IPS-20b (cell line): ENCODE measurements around the gene TRIM15.

ENCODE experiments used
- H3K27ac ChIP-seq: one replicate; pipeline ENCODE4 v1.5.1; 2013; ENCODE audit warnings: low read length
- H3K27me3 ChIP-seq: 2 replicates; pipeline ENCODE4 v1.6.1; 2013; ENCODE audit warnings: mild to moderate bottlenecking, low read length, inconsistent platforms; ENCODE audit not compliant: insufficient read depth
- H3K36me3 ChIP-seq: 2 replicates; pipeline ENCODE4 v1.6.1; 2013; ENCODE audit warnings: low read depth, mild to moderate bottlenecking, inconsistent platforms, low read length, moderate library complexity; ENCODE audit not compliant: insufficient read depth
- H3K4me1 ChIP-seq: 2 replicates; pipeline ENCODE4 v1.6.1; 2013; ENCODE audit warnings: mild to moderate bottlenecking, control low read depth, inconsistent platforms, low read length, moderate library complexity; ENCODE audit not compliant: insufficient read depth
- H3K4me3 ChIP-seq: 2 replicates; pipeline ENCODE4 v1.5.1; 2013; ENCODE audit warnings: mild to moderate bottlenecking, low read length, inconsistent platforms
- H3K9ac ChIP-seq: 2 replicates; pipeline ENCODE4 v1.6.1; 2013; ENCODE audit warnings: low read depth, mild to moderate bottlenecking, inconsistent platforms, low read length, moderate library complexity
- H3K9me3 ChIP-seq: 2 replicates; pipeline ENCODE4 v1.6.1; 2013; ENCODE audit warnings: mild to moderate bottlenecking, low read depth, low read length, inconsistent platforms; ENCODE audit not compliant: insufficient read depth

The TRIM15 gene

DNA sequence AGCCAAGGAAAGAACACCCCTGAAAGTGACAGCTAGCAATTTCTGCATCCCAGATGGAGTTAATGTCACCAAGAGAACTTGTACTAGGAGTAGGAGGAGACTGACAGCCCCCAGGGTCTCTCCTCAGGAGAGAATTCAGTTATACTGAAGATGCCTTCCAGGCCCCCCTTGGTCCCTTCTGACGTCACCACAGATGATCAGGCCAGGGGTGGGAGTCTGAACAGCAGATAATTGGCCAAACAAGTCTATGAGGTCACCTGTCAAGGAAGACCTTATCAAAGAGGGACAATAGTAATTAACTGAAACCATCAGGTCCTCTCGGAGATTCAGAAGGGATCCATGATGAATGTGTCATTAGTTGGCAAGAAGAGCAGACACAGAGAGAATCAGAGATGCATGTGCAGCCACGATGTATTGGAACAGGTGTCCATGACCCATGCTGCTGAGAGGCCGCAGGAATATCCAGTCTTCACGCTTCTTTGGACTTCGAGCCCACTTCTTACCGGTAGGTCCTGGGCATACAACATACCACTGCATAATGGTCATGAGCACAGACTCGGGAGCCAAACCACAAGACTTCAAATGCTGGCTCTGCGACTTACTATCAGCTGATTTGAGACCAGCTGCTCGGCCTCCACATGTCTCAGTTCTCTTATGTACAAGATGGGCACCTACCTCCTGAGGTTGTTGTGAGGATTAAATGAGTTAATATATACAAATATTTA lies 12.5 kb upstream of the TRIM15 start:
- H3K36me3 ChIP-seq: no peaks in the 10 kb centered on the region
- H3K4me1 ChIP-seq: peaks cover 2% of the 10 kb centered on the region; the same call in 1 of the 2 replicates
- H3K27me3 ChIP-seq: peaks cover 6% of the 10 kb centered on the region; the same call in 1 of the 2 replicates
- H3K4me3 ChIP-seq: no peak overlapping the region
- no peak overlapping the region for H3K9ac ChIP-seq
- H3K27ac ChIP-seq: no peak overlapping the region
- H3K9me3 ChIP-seq: no peaks in the 10 kb centered on the region

DNA sequence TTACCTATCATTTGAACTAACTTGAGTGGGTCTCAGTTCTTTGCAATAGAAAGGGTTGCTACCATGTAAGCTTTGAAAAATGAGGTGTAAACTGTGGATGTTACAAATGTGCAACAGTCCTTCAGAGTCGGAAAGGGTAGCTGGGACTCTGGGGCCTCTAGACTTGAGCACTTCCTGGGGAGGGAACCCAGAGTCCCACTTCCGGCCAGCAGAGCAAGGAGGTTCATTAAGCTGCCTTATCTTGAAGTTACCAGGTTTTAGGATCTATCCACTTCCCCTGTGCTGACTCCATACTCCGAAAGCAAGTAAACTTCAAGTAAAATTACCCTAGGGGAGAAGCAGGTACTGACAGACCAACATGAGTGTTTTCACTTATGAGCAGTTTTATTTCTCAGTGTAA lies 11.8 kb upstream of the TRIM15 start:
- H3K9me3 ChIP-seq: no peaks in the 10 kb centered on the region
- no peak overlapping the region for H3K4me3 ChIP-seq
- H3K27me3 ChIP-seq: peaks cover 6% of the 10 kb centered on the region; the same call in 1 of the 2 replicates
- H3K36me3 ChIP-seq: no peaks in the 10 kb centered on the region
- no peak overlapping the region for H3K27ac ChIP-seq
- H3K9ac ChIP-seq: no peak overlapping the region
- no peaks in the 10 kb centered on the region for H3K4me1 ChIP-seq

DNA sequence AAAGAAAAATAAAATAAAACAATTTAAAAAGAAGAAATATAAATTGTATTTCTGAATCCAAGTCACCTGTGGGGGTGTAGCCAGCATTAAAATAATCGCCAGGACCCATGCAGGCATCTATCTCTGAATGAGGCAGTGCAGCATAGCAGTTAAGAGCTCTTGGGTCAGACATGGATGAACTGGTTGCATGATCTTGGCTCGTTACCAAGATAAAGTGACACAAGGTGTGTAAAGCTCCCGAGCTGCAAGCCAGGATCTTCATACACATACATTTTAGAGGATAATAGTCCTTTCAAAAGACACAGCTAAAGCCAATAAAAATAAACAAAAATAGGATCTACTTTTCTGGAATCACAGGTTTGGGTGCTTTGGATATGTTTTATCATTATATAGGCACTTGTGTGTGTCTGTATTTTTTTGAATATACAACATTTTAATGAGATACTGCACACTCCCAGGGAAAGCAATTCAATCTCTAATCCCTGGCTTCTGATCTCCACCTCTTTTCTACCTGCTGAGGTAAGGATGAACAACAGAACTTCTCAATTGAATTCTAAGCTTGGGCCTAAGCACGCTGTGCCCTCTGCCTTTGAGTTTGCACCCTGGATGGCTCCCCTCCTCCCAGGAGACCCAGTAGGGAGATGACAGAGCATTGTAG lies 11.2 kb upstream of the TRIM15 start:
- Histone ChIP-seq H3K27ac (no peak overlapping the region), H3K27me3 (peaks cover 6% of the 10 kb centered on the region; the same call in 1 of the 2 replicates), H3K4me1 (no peaks in the 10 kb centered on the region), H3K9ac (no peak overlapping the region), H3K36me3 (no peaks in the 10 kb centered on the region), H3K9me3 (no peaks in the 10 kb centered on the region), H3K4me3 (no peak overlapping the region)

DNA sequence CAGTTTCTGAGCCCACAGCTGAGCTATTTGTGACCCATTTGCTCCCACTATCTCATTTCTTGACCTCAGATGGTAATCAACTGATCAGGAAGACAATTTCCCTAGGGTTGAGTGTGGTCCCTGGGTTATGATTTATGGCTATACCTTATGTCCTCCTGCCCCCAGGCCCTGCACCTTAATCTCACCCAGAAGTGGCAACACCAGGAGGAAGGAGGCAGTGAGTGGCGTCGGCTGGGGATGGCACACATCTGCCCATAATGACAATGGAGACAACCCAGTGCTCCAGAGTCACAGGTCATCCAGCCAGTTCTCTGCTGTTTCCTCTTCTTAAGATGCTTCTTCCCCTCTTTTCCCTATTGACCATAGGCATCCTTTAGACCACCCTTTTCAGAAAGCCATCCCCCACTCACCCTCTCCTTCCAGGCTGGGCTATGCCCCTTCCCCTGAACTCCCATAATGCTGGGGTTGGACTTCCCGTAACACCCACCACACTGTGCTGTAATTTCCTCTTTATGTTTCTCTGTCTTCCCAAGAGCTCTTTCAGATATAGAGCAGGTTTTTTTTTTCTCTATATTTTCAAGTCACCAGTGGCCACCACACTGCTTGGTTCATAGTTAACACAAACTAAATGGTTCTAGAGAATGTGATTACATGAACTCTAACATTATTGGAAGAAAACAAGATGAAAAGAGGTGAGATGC lies 10.3 kb upstream of the TRIM15 start:
- H3K36me3 ChIP-seq: no peaks in the 10 kb centered on the region

DNA sequence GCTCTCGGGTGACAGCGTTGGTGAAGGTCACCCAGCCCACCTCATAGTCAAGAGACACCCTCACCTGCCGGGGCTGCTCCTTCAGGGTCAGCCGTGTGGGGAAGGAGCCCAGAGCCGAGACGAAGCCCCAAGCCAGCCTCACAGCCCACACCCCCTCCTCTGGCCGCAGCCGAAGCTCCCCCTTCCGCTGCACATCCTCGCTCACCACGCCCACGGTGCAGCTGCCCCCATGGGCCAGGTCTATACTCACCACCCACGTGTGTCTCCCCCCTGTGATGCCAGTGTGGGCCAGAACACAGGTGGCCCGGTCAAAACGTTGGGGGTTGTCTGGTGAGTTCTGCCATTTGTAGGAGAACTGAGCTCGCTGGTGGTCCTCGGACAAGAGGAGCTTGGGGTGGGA lies 9.3 kb upstream of the TRIM15 start:
- no peak overlapping the region for H3K4me3 ChIP-seq
- no peak overlapping the region for H3K27ac ChIP-seq
- H3K9ac ChIP-seq: no peak overlapping the region

More for the DNA sequence above, 10.3 kb upstream of the TRIM15 start:
- Histone ChIP-seq H3K27me3 (peaks cover 6% of the 10 kb centered on the region; the same call in 1 of the 2 replicates), H3K9ac (no peak overlapping the region), H3K4me1 (no peaks in the 10 kb centered on the region), H3K4me3 (no peak overlapping the region), H3K9me3 (no peaks in the 10 kb centered on the region), H3K27ac (no peak overlapping the region)

DNA sequence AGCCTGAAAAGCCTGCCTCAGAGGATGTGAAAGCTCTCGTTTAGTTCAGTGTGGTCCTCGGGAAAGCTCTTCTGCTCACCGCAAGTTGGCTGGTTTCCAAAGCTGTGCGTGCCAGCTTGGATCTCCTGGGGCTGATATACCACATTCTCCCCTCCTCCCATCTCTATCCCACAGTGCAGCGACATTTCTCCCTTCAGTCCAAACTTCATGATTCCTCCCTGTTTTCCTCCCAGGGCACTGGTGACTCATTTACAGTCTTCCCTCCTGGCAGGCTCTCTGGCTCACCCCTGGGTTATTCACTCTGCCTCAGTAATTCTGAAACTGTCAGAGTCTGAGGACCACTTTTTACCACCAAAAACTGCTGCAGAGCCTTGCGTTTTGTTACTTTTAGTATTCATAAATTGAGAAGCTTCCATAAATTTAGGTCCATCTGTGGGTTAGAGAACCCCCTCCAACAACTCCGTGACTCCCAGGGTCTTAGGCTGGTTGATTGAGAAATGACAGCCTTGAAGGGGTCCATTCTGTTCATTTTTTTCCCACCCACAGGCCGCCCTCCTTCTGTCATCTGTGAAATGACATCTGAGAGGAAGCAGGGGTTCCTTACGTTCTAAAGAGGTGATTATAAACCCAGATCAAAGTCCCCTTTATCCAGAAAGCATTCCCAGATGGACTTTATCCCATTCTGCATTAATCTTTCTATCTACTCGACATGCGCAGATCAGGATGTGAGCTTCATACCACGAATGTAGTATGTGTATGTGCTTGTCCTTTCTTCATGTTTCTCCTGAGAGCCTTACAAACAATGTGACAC lies 8.4 kb upstream of the TRIM15 start:
- peaks cover 10% of the 10 kb centered on the region; the same call in 1 of the 2 replicates for H3K27me3 ChIP-seq
- no peaks in the 10 kb centered on the region for H3K4me1 ChIP-seq
- H3K27ac ChIP-seq: no peak overlapping the region
- H3K4me3 ChIP-seq: no peak overlapping the region
- no peaks in the 10 kb centered on the region for H3K36me3 ChIP-seq
- H3K9me3 ChIP-seq: no peaks in the 10 kb centered on the region
- no peak overlapping the region for H3K9ac ChIP-seq

More for the DNA sequence above, 9.3 kb upstream of the TRIM15 start:
- H3K36me3 ChIP-seq: no peaks in the 10 kb centered on the region
- H3K9me3 ChIP-seq: no peaks in the 10 kb centered on the region
- peaks cover 6% of the 10 kb centered on the region; the same call in 1 of the 2 replicates for H3K27me3 ChIP-seq
- H3K4me1 ChIP-seq: no peaks in the 10 kb centered on the region

DNA sequence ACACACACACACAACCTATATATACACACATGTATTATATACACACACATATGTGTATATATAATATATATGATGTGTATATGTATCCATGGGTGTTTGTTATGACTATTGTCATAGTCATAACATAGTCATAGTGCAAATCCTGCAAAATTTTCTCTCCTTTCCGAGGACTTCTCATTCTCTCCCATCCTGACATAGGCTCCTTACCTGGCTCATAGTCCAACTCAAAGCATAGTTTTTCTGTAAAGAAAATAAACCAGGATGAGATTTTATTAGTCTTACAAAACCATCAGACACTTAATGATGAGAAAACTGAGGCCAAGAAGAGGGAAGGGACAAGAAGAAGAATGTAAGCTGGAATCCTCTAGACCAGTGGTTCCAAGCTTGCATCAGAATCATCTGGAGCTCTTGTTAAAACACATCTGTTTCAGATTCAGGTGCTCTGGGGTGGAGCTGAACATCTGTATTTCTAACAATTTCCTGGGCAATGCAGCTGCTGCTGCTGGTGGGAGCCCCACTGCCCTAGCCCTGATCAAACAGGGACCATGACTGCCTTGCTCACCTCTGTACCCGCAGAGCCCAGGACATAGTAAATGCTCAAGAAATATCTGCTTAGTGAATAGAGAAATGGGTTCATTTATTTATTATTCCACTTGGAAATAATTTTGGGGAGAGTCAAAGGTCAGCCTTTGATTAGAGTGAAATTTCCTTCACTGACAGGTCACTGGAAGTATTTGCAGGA lies 7.7 kb upstream of the TRIM15 start:
- Histone ChIP-seq H3K4me3 (no peak overlapping the region), H3K27ac (no peak overlapping the region)

DNA sequence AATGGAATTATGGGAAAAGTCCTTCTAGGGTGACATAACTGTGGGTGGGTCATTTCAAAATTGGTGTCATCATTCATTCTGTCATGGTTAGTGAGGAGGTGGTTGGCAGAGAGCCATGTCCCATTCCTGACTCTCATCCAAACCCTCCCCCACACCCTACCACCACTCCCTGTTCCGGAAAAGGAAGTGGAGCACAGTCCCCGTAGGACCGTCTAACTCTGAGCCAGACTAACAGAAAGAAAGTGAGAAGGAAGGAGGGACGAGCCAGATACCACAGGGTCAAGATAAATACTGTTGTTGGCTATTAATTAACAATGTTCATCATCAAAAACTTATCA lies 7.1 kb upstream of the TRIM15 start:
- Histone ChIP-seq H3K27me3 (peaks cover 10% of the 10 kb centered on the region; the same call in 1 of the 2 replicates), H3K9me3 (no peaks in the 10 kb centered on the region), H3K4me1 (no peaks in the 10 kb centered on the region), H3K9ac (no peak overlapping the region), H3K4me3 (no peak overlapping the region), H3K36me3 (no peaks in the 10 kb centered on the region), H3K27ac (no peak overlapping the region)

More for the DNA sequence above, 7.7 kb upstream of the TRIM15 start:
- Histone ChIP-seq H3K4me1 (no peaks in the 10 kb centered on the region), H3K9me3 (no peaks in the 10 kb centered on the region), H3K27me3 (peaks cover 10% of the 10 kb centered on the region; the same call in 1 of the 2 replicates), H3K36me3 (no peaks in the 10 kb centered on the region), H3K9ac (no peak overlapping the region)

DNA sequence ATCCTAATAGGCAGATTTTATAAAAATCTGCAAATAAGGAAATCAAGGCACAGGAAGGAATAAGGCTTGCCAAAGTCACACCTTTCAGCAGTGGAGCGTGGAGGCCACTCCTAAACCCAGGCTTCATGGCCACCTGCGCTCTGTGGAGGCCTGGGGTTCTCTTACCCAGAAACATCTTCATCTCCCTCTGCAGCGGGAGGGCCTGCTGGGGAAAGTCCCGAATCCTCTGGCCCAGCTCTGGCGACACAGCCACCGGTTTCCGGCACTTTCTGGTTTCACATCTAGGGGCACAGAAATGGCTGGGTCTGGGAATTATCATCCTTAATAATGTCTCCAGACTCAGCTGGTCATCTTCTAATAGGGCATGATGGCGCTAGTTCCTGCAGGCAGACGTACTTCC lies 6.6 kb upstream of the TRIM15 start:
- no peak overlapping the region for H3K9ac ChIP-seq
- peaks cover 10% of the 10 kb centered on the region; the same call in 1 of the 2 replicates for H3K27me3 ChIP-seq
- no peaks in the 10 kb centered on the region for H3K4me1 ChIP-seq
- H3K36me3 ChIP-seq: no peaks in the 10 kb centered on the region
- H3K9me3 ChIP-seq: no peaks in the 10 kb centered on the region
- no peak overlapping the region for H3K27ac ChIP-seq
- no peak overlapping the region for H3K4me3 ChIP-seq

DNA sequence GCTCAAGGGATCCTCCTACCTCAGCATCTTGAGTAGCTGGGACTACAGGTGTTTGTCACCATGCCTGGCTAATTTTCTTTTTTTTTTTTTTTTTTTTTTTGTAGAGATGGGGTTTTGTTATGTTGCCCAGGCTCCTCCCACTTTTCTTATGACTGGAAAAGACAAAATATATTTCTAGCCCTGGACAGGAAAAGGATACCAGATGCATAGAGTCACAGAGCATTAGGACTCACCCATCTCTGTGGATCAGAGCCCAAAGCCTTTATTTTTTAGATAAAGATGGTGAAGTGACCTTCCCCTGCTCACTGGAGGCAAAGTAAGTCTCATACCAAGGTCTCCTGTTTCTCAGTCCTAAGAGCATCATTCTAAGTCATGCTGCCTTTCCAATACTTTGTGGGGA lies 5.8 kb upstream of the TRIM15 start:
- H3K4me1 ChIP-seq: no peaks in the 10 kb centered on the region
- H3K9me3 ChIP-seq: no peaks in the 10 kb centered on the region
- no peak overlapping the region for H3K27ac ChIP-seq
- H3K9ac ChIP-seq: no peak overlapping the region
- peaks cover 10% of the 10 kb centered on the region; the same call in 1 of the 2 replicates for H3K27me3 ChIP-seq
- no peaks in the 10 kb centered on the region for H3K36me3 ChIP-seq
- no peak overlapping the region for H3K4me3 ChIP-seq

DNA sequence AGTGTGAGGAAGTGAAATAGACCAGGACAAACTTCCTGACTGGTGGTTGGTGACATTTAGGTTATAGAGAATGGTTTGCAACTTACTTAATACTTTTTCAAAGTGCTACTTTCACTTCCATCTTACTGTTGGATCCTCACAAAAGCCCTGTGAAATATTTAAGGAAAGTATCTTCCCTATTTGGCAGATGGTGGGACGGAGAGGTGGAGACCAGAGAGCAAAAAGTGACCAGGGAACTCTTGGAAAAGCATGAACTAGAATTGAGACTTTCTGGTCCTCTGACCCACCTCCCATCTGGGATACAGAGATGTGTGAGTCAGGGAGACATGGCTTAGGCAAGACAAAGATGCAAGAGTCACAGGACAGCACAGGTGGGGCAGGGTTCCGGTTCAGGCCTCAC lies 5.3 kb upstream of the TRIM15 start:
- no peaks in the 10 kb centered on the region for H3K4me1 ChIP-seq
- no peaks in the 10 kb centered on the region for H3K36me3 ChIP-seq
- H3K4me3 ChIP-seq: no peak overlapping the region
- peaks cover 10% of the 10 kb centered on the region; the same call in 1 of the 2 replicates for H3K27me3 ChIP-seq
- H3K9ac ChIP-seq: no peak overlapping the region
- no peak overlapping the region for H3K27ac ChIP-seq
- H3K9me3 ChIP-seq: no peaks in the 10 kb centered on the region
